Ovary (tissue), 9 donors: ENCODE results near the gene CARMIL1. TPM values are rescaled to one million over a fixed set of nuclear protein-coding genes. Genes with fewer than 3 reads are reported as not detected.

Source experiments
- DNase-seq, 5 donors: peaks; one replicate each; pipeline ENCODE4 v3.0.0-alpha.2; 2019 to 2020
- H3K27ac ChIP-seq, 2 donors: fragments of 200-600 bp; one replicate each; pipeline versions ENCODE4 v1.5.1 to v1.8.0; 2019 to 2022
- H3K27me3 ChIP-seq: fragments of 200-600 bp; one replicate; pipeline ENCODE4 v1.8.0; 2022
- H3K36me3 ChIP-seq: fragments of 200-600 bp; sonication (generic); one replicate; pipeline ENCODE4 v1.5.1; 2019
- H3K4me1 ChIP-seq: one replicate; pipeline ENCODE4 v1.8.1; 2013; ENCODE audit warnings: mild to moderate bottlenecking, moderate library complexity; ENCODE audit not compliant: insufficient read depth
- H3K4me3 ChIP-seq: fragments of 200-600 bp; sonication (generic); one replicate; pipeline ENCODE4 v1.5.1; 2017
- H3K9me3 ChIP-seq, 2 donors: fragments of 200-600 bp in 1 of 2; sonication (generic) in 1 of 2; one replicate each; pipeline versions ENCODE4 v1.5.1 to v1.8.1; 2013 to 2019; ENCODE audit warnings: mild to moderate bottlenecking in 1 of 2, moderate library complexity in 1 of 2
- CTCF ChIP-seq, 3 donors: fragments of 450-650 bp in 2 of 3; fragments of 200-600 bp in 1 of 3; IDR thresholded peaks; one replicate each; pipeline versions ENCODE4 v1.5.1 to v1.8.0; 2016 to 2022; ENCODE audit warnings: antibody characterized with exemption in 3 of 3, mild to moderate bottlenecking in 1 of 3
- EP300 ChIP-seq: sonication (generic); formaldehyde crosslinking; IDR thresholded peaks from one replicate; pipeline ENCODE4 v1.6.1; 2017; ENCODE audit warnings: antibody characterized with exemption
- POLR2A ChIP-seq: fragments of 450-650 bp; IDR thresholded peaks from one replicate; pipeline ENCODE4 v1.6.1; 2017; ENCODE audit warnings: antibody characterized with exemption, mild to moderate bottlenecking, moderate library complexity
- WGBS, 3 donors: extraction: QIAGEN DNeasy Blood & Tissue Kit in 1 of 3; methylation state at CpG; one replicate each; pipeline versions ENCODE4 v1.1.5 to v1.1.7; 2013 to 2017; 5-methylcytosine and 5-hydroxymethylcytosine counted together
- intact Hi-C, 4 donors: fragments of 100-400 bp; cut with DNase I; formaldehyde crosslinking; loops; one replicate each; pipeline versions ENCODE4 v1.11.0 to v1.15.1; 2022 to 2023
- polyA plus RNA-seq, 2 donors: library from polyadenylated mRNA; stranded (reverse); fragments of 200-250 nt in 1 of 2; fragments of 350-450 nt in 1 of 2; fragmentation: Illumina TruSeq in 1 of 2; extraction: RNeasy Lipid Tissue Mini Kit (QIAGEN cat#74804) in 1 of 2; gene quantifications; one replicate each; pipeline ENCODE4 v1.2.3, GENCODE V29; 2013 to 2014
- total RNA-seq, 7 donors: library from RNA; depleted of rRNA in 2 of 7; stranded (reverse); fragments of >200 nt in 2 of 7; fragmentation: NEBNext Ultra II Directional in 3 of 7; extraction: Animal tissue kit (Norgen Biotek cat#: 25700) in 3 of 7; gene quantifications; one replicate each; pipeline versions ENCODE4 v1.1.0 to v1.2.4, GENCODE V29; 2016 to 2023
- donor health status: DM: no; HTN: no; CAD: no; lungs with moderate emphysema.
- donor health status: DM: no; HTN: no; CAD: no.
- donor health status: Bipolar disorder and iron deficiency.
- donor health status: DM: yes; HTN: yes; CAD: no.
- donor health status: DM: no; HTN: no; CAD: no.
- donor health status: DM: yes; HTN: yes; CAD: no.

Gene CARMIL1
- total and polyA plus RNA-seq, 9 donors = 6.4 to 25.6 (median 16.8) TPM

GRCh38 chr6:25497383-25498040, 218.3 kb downstream of the CARMIL1 start:
- H3K4me3 ChIP-seq = no peak overlapping the region
- WGBS, 3 donors = 92 to 95% (median 94%) methylated on average over 8 of the region's 8 CpGs
- no peaks in the 10 kb centered on the region for H3K9me3 ChIP-seq
- H3K27ac ChIP-seq = no peak overlapping the region
- H3K36me3 ChIP-seq = no peaks in the 10 kb centered on the region
- TF ChIP-seq POLR2A (no peak), CTCF (IDR thresholded peaks at IDR 0.05) (no peak), EP300 (no peak)
- no peak for DNase-seq
- intact Hi-C loops = no loop called here
- H3K4me1 ChIP-seq = no peaks in the 10 kb centered on the region
- no peaks in the 10 kb centered on the region for H3K27me3 ChIP-seq

GRCh38 chr6:25498505-25498904, 219.3 kb downstream of the CARMIL1 start:
- Histone ChIP-seq H3K36me3 (no peaks in the 10 kb centered on the region), H3K4me3 (no peak overlapping the region), H3K27ac (no peak overlapping the region), H3K27me3 (no peaks in the 10 kb centered on the region), H3K4me1 (no peaks in the 10 kb centered on the region), H3K9me3 (no peaks in the 10 kb centered on the region)
- WGBS, 3 donors = 89 to 91% (median 91%) methylated on average over 4 of the region's 4 CpGs
- no peak for DNase-seq
- TF ChIP-seq CTCF (IDR thresholded peaks at IDR 0.05) (no peak), EP300 (no peak), POLR2A (no peak)
- intact Hi-C loops = no loop called here

GRCh38 chr6:25499615-25500235, 220.6 kb downstream of the CARMIL1 start:
- no peak for DNase-seq
- intact Hi-C loops = no loop called here
- no peaks in the 10 kb centered on the region for H3K27me3 ChIP-seq
- WGBS, 3 donors = 44 to 50% (median 46%) methylated on average over 3 of the region's 3 CpGs
- H3K9me3 ChIP-seq = no peaks in the 10 kb centered on the region
- TF ChIP-seq CTCF (IDR thresholded peaks at IDR 0.05) (no peak), POLR2A (no peak), EP300 (no peak)
- H3K4me1 ChIP-seq = no peaks in the 10 kb centered on the region
- H3K4me3 ChIP-seq = no peak overlapping the region
- H3K27ac ChIP-seq = no peak overlapping the region
- H3K36me3 ChIP-seq = no peaks in the 10 kb centered on the region

GRCh38 chr6:25503686-25504085, 224.5 kb downstream of the CARMIL1 start:
- Histone ChIP-seq H3K4me1 (no peaks in the 10 kb centered on the region), H3K36me3 (no peaks in the 10 kb centered on the region), H3K4me3 (no peak overlapping the region), H3K27me3 (no peaks in the 10 kb centered on the region), H3K9me3 (no peaks in the 10 kb centered on the region), H3K27ac (no peak overlapping the region)
- no peak for TF ChIP-seq CTCF (IDR thresholded peaks at IDR 0.05)
- TF ChIP-seq EP300 = no peak
- TF ChIP-seq POLR2A = no peak
- intact Hi-C loops = no loop called here
- WGBS, 3 donors = 96 to 97% (median 97%) methylated on average over 6 of the region's 6 CpGs
- DNase-seq = no peak
